DMS153 treated with DMSO at 0.1 percent for 48 hours (cell line): Measurements from ENCODE around the gene NAA11.
"Not testable (repeated sequence)": the region's sequence is repeated elsewhere in the genome, so short reads cannot be mapped to it uniquely, and the experiment has no call there.

Experiments
- DNase-seq: peaks from one replicate; lab custom pipeline; 2025; ENCODE audit not compliant: unreplicated experiment; lab: John Stamatoyannopoulos, UW

NAA11 gene

DNA sequence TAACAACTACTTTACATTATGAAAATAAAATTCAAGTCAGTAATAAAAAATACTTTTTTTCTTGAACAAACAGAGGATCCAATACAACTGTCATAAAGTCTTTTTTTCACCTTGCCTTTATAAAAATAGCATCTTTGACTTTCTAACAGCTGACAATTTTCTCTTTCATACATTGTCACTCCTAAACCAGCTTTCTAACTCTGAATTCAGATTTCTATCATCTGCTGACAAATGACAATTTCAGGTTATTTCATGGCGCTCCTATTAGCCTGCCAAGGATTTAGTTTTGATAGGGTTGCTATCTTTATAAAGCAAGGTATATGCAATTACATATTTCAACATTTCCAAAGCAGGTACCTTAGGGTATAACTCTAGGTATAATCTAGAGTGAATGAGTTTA lies 14.6 kb downstream of the NAA11 start:
- DNase-seq, result no peak

DNA sequence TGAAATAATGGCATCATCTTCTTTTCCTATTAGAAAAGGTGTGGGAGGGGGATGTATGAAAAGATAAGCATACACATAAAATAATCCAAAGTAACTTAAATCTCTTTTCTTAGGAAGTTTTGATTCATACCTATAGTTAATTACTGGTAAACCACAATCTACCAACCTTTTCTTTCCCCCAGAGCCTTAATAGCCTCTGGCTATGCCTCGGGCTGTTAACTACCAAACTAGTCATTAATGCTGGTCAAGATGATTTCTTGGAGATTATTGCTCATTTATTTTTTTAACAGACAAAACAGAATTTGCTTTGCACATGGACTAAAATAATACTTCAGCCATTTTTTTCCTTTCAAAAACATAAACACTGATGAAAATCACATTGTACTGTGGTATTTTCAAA lies 16.9 kb downstream of the NAA11 start:
- DNase-seq, result no peak

DNA sequence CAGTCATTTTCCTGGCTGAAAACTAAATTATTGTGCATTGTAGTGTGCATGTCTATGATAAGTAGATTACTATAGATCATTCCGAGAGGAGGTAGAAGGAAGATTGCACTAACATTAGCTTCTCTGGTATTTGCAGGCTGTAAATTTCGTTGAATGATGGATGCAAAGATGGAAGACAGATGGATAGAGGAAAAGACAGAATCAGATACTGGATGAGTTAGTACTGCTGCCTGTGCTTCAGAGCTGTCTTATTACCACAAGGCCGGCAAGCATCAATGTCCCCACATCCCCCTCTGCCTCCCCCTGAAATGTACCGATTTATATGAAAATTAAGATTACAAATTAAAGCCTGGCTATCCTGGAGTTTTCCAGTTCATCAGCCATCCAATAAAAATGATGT lies 17.7 kb downstream of the NAA11 start:
- DNase-seq, result no peak

DNA sequence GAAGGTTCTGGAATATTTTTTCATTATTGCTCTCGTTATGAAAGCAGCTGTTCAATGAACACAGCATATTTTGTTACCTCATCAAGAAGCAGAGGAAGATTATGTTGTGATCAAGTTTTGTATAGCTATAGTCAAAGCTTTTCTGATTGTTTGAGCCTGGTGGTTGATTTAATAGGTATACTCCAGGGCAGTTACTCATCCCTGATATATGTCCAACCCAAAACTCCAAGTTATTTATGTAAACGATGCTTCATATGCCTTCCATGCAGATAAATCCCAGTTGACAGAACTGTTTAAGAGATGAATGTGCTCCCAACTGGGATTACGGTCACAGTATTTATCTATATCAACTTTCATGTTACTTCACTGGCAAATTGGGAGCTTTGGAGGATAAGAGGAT lies 19.1 kb downstream of the NAA11 start:
- no peak for DNase-seq

DNA sequence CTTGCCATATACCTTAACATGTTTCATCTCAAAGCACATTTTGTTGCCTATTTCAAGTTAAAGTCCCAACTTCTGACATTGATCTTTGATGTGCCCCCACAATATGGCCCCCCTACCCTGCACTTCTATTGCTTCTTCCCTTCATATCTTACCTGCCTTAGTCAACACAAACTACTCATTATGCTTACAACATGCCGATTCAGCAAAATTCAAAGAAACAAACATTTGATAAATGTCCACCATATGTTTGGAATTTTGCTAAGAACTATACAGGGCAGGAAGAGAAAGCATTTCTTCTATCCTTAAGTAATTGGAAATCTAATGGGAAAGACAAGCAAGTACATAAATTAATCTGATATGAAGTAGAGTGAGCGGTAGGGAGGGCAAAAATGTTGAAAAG lies 25.6 kb downstream of the NAA11 start:
- DNase-seq, result no peak

DNA sequence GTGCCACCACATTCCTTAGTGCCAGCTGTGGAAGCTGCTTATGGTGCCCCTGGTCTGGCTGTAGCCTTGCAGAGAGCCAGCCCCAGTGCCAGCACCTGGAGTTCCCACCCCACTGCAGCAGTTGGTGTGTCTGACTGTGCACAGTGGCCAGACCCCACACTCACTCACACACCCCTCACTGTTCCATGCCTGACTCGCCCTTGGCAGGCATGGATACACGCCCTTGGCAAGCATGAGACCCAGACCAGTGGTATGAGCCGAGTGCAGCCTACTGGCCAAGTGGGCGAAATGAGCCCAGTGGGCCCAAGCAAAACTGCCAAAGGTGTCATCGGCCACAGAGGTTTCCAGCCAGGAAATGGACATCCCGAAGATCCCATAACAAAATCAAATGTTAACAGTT lies 27.4 kb downstream of the NAA11 start:
- DNase-seq, result no peak

DNA sequence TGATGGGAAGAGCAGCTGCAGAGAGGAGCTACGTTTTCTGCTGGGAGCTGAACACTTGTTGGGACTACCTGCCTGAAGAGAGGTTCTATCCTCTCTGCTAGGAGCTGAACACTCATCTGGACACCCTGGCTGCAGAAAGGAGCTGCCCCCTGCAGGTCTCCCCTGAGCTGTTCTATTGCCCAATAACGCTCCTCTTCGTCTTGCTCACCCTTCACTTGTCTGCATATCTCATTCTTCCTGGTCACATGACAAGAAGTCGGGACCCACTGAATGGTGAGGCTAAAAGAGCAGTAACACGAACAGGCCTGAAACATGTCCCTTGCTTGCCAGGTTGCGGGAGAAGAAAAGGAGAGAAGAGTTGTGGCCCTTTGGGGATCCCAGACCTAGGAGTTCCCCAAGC lies 27.8 kb downstream of the NAA11 start:
- no peak for DNase-seq

DNA sequence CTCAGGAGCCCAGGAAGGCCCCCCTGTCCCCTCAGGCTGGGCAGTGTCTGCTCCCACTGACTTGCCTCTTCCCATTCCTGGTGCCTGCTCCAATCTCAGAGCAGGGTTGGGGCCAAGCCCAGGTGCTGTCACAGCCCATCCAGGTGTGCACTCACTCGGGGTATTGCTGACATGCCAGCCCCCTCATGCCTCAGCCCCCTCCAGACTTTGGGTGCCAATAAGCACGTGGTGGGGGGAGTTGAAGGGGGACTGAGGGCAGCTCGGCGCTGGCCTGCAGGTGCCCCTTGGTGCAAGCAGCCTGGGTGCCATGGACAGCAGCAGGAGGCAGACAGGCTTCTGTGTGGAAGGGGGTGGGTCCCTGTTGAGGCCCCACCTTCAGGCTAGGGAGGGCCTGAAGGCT lies 28.4 kb downstream of the NAA11 start:
- DNase-seq, result no peak

DNA sequence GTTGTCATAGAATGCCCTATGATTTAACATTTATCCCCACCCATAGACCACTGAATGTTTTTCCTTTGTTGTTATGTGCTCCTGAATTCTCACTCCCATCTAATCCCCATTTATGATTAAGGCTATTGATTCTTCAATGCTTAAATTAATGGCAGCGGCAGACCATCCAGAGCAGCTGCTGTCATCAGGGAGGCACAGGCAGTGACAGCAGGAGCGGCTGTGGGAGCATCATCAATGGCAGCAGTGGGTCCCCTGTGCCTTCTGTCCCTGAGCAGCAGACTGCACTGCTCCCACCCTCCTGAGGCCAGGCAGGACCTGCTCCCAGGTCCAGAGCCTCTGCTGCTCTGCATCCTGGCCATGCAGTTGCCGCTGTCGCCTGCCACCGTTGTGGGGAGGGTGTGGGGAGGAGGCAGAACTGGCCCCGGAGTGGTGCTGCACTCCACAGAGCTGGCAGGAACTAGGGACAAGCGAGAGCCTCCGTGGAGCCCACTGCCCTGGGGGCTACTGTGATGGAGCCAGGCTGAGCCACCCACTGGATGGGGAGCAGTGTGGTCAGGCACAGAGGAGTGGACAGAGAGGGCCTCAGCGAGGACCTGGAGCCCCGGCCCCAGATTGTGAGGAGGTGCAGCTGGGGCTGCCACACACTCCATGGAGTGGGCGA lies 29.0 kb downstream of the NAA11 start:
- DNase-seq, result no peak

DNA sequence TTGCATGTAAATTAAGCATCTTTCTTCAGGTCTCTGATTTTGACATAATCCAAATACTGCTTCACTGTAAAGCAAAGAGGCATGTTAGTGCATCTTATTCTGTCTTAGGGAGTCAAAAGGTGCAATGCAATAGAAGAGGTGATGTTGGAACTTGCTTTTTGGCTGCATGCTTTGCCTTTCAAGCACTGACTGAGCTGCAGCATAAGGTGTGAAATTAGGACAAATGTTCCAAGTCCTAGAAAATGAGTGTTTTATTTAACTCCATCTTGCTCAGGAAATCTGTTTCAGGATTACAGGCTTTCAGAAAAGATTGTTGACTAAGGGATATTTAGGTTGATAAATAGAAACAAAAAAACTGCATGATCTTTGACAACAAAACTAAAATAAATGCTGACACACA lies 30.8 kb downstream of the NAA11 start:
- DNase-seq, result no peak

DNA sequence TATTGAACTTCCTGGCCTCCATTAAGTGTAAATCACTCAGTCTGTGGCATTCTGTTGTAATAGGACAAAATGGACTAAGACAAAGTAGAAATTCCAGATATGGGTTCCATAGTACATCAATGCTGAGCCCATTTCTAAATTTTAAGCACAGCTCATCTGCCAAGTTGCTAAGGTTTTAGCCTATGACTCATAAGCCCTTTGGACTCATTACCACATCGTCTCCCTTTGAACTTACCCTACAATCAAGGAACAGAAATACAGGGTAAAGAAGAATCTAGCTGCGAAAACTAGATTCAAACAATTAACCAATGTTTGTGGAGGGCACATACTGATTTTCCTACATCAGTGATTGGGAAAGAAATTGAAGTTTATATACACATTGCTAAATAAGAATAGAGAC lies 31.8 kb downstream of the NAA11 start:
- no peak for DNase-seq

DNA sequence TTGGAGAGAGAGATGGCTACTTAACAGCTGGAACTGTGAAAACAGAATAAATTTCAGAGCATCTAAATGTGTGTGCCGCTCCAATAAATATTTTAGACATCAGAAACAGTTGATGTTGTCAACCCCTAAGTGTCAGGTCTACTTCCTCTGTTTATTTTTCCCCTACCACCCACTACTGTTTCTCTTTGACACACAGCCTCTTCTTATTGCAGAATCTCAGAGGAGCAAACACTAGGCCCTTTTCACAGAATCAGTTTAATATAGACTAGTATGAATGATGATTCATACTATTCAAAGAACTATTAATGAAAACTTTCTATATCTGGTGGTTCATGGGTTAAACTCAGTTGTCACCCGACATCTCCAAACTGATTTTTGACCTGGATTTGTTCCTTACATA lies 33.9 kb downstream of the NAA11 start:
- DNase-seq, result no peak

DNA sequence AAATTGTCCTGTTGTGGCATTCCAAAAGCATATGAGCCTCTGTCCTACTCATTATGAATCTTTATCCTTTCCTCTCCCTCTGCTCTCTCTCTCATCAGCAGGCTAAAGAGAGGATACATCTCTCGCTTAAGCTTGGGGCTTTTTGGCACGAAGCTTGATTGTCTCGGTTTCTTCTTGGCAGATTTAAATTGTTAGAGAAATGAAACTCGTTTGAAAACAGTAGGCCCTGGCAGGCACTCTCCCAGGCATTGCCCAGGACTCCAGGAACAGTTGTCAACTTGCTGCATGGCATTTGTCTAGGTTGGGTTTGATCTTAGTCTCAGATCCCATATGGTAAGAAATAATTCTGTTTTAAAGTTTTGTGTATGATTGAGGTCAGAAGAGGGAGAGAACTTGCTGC lies 35.5 kb downstream of the NAA11 start:
- DNase-seq, result no peak

DNA sequence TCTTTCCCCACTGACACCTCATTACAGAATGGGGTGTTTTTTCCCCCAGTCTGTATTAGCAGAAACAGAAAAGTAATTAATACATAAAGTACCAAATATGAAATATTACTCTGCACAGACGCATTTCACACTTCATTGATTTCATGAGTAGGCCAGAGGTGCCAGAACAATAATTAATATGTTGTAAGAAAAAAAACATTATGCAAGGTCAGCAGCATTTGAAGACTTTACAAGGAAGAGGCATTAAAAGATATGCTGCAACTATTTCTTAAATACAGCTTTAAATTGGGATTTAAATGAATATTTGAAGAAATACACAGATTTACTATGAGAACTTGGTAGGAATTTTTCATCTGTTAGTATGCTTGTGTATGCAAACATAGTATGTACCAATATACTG lies 37.7 kb downstream of the NAA11 start:
- DNase-seq, result no peak

DNA sequence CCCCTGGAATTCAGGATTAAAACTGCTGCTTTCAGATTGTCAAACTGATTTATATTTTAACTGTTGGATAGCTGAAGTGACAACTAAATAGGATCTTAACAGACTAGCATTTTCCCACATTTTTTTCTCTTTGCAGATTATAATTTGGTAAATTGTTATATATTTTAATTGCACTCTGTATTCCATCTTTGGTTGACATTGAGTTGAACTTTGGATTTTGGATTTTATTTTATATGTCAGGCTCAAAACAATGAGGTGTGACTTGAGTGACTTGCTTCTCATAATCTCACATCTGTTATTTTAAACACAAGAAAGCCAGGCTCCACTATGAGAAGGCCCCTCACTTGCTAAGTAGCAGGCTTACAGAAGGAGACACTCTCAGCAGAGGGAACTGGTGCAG lies 38.1 kb downstream of the NAA11 start:
- no peak for DNase-seq

DNA sequence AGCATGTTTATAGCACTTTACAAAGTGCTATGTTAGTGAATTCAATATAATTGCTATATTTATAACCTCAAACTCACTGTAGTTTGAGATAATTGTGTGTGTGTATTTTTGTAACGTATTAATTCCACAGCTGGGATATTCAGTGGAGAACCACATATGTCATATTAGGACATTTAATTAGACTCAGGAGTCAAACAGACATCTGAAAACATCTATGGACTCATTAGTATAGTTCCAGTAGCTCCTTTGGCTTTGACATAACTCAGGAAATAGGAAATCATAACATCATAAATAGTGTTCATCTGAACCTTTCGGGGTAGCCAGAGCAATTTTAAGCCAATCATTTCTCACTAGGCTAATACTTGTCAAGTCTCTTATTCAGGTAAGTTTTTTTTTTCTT lies 38.8 kb downstream of the NAA11 start:
- no peak for DNase-seq

DNA sequence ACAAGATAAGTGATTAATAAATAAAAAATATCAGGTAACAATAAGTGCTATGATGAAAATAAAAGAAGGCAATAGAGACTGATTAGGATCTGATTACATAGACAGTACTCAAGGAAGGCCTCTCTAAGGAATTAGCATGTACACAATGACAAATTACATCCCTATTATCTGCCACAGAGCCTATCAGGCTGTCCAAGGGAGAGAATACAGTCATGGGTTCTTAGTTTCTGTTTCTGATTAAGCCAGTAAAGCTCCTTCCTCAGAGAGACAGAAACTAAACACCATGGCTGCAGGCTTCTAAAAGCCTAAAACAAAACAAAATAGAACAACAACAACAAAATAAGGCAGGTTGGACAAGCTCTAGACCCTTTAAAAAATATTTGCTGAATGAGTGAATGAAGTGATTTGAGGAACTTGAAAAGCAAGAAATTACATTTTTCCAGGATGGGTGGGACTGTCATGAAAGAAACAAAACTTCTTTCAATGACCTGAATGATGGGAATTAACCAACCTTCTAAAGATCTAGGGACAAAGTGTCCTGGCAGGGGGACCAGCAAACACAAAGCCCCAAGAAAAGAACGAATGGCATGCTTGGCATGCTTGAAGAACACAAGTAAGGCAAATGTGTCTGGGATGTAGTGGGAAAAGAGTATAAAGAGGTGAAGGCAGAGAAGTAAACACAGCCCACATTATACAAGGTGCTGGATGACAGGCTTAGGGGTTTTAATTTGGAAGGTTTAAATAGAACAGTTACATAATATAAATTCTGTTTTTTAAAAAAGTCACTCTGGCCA lies 44.1 kb downstream of the NAA11 start:
- DNase-seq, result no peak

DNA sequence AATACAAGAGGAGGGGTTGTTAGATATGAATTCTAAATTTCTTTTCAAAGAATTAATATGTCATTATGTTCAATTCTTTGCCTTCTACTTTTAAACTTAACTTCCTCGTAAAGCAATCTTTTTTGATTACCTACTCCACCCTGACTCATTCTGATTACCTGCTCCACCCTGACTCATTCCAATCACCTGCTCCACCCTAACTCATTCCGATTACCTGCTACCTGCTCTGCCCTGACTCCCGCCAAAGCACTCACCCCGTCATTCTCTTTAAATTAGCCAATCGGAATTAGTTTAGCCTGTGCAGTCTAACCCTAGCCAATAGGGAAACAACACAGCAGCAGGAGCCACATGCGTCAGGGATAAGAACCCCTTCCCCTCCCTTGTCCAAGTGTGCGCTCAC lies 48.4 kb downstream of the NAA11 start:
- not testable (repeated sequence) for DNase-seq

DNA sequence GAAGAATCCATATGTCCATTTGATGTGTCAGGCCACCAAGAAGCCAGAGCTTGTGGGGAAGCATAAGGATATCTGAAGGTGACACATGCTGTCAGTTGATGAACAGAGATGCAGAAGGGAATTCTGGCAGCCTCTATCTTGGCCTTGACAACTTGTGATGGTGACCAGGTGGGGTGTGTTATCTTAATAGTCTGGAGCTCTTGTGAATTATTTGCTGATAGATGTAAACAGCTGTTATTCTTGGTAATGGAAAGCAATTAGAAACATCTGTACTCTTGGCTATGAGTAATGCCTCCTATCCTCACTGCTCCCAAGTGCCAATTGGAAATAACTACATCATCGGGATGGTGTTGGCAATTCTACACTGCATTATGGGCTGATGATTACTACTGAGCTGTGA lies 51.9 kb downstream of the NAA11 start:
- no peak for DNase-seq

DNA sequence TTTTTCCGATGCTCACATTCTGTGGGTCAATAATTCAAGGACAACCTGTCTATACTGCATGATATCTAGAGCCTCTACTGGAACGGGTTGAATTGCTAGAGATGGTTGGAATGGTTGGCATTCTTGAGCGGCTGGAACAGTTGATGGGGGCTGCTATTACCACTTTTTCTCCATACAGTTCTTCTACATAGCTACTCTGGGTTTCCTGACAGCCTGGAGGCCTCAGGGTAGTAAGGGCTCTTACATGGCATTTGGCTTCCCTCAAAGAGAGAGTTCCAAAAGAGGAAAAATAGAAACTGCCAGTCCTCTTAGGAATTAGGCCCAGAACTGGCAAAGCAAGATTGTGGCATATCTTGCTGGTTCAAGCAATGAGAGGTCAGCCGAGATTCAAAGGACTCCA lies 53.1 kb downstream of the NAA11 start:
- no peak for DNase-seq

DNA sequence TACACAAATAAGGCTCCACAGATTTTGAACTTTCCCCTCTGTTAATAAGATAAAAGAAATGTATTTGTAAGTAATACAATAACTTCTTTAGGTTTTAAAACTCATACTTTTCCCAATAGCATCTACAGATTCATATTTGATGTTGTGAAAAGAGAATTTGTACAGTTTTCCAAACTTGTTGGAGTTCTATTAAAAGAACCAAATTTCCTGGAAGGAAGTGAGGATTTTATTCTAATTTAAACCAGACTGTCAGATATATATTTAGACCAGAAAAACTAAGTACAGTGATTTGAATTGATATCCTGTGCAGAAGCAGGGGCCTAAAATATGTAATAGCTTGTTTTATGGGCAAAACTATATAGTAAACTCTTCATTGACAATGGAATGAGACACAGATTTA lies 53.7 kb downstream of the NAA11 start:
- DNase-seq, result no peak

DNA sequence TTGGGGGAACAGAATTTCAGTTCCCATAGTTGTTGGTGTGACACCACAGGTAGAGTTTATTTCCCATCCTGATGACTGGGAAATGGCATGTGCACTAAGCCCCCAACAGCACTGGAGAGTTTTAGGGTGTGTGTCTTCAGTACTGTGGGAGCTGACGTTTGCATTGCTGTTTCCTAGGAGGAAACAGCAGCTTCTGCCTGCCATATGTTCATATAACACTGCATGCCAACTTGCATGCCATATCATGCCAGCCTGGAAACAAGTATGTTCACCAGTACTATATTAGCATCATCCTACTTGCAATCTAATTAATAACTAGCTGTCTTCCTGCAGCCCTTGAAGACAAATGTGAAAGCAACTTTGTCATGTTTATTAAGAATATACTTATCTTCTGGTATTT lies 58.2 kb downstream of the NAA11 start:
- no peak for DNase-seq
